IMR-90 (cell line): ENCODE measurements around the gene FAM124B. TPM values are rescaled to one million over a fixed set of nuclear protein-coding genes. Genes with fewer than 3 reads are reported as not detected.
A peak's percentile ranks its signal among the peaks of the same experiment; 100 is the strongest.

ENCODE experiments used
- ATAC-seq: fragments of 200-7000 bp; cut with Tn5 transposase; 2 replicates; pipeline ENCODE4 v1.9.1; 2020; ENCODE audit warnings: low read depth, mild to moderate bottlenecking, moderate library complexity
- BruUV-seq: library from RNA; stranded (reverse); fragments of 400-500 nt; replicated peaks from 2 replicates; lab custom pipeline; 2021; lab: Mats Ljungman, UMichigan
- CTCF ChIA-PET: fragments of 300-600 bp; formaldehyde crosslinking; extraction: SDS; loops from one replicate; lab custom pipeline; 2021; ENCODE audit warnings: antibody characterized with exemption; lab: Yijun Ruan, JAX
- POLR2A ChIA-PET: fragments of 300-600 bp; sonication (Branson Sonifier 250); formaldehyde crosslinking; loops from one replicate; lab custom pipeline; 2022; ENCODE audit warnings: antibody characterized with exemption; ENCODE audit not compliant: unreplicated experiment; lab: Charles Lee
- DNase-seq: peaks from one replicate; pipeline ENCODE4 v3.0.0; 2013
- H2AFZ ChIP-seq: replicated peaks from 2 replicates; pipeline ENCODE3; 2013; ENCODE audit warnings: low read length, mild to moderate bottlenecking; ENCODE audit not compliant: poor library complexity
- H2AK5ac ChIP-seq: 2 replicates; pipeline ENCODE4 v1.6.1; 2013; ENCODE audit warnings: low read depth, low read length, inconsistent platforms
- H2AK9ac ChIP-seq: replicated peaks from 2 replicates; pipeline ENCODE3; 2013; ENCODE audit warnings: mild to moderate bottlenecking, low read depth, low read length, moderate library complexity; ENCODE audit not compliant: poor library complexity
- H2BK120ac ChIP-seq: 2 replicates; pipeline ENCODE4 v1.6.1; 2013; ENCODE audit warnings: low read depth, low read length, inconsistent platforms
- H2BK15ac ChIP-seq: 3 replicates; pipeline ENCODE4 v1.6.1; 2013; ENCODE audit warnings: low read depth, low read length, inconsistent platforms
- H2BK20ac ChIP-seq: 2 replicates; pipeline ENCODE4 v1.6.1; 2013; ENCODE audit warnings: low read depth, mild to moderate bottlenecking, inconsistent platforms, low read length, moderate library complexity
- H2BK5ac ChIP-seq: 2 replicates; pipeline ENCODE4 v1.6.1; 2013; ENCODE audit warnings: mild to moderate bottlenecking, low read depth, low read length, inconsistent platforms; ENCODE audit not compliant: poor library complexity, severe bottlenecking
- H3K14ac ChIP-seq: replicated peaks from 2 replicates; pipeline ENCODE4 v1.6.1; 2013; ENCODE audit warnings: low read depth, low read length, inconsistent platforms
- H3K18ac ChIP-seq: 2 replicates; pipeline ENCODE4 v1.6.1; 2013; ENCODE audit warnings: low read depth, low read length, control low read depth
- H3K23ac ChIP-seq: 2 replicates; pipeline ENCODE4 v1.6.1; 2013; ENCODE audit warnings: low read depth, low read length, inconsistent platforms
- H3K27ac ChIP-seq: 2 replicates; pipeline ENCODE4 v1.5.1; 2013; ENCODE audit warnings: mild to moderate bottlenecking, control low read depth, low read length; ENCODE audit not compliant: insufficient read depth
- H3K27me3 ChIP-seq: 2 replicates; pipeline ENCODE4 v1.6.1; 2013; ENCODE audit warnings: low read length; ENCODE audit not compliant: control insufficient read depth, insufficient read depth
- H3K36me3 ChIP-seq: 2 replicates; pipeline ENCODE4 v1.6.1; 2013; ENCODE audit warnings: low read length, mixed read lengths; ENCODE audit not compliant: control insufficient read depth, insufficient read depth
- H3K4ac ChIP-seq: 2 replicates; pipeline ENCODE4 v1.6.1; 2013; ENCODE audit warnings: low read depth, low read length, inconsistent platforms
- H3K4me1 ChIP-seq: 2 replicates; pipeline ENCODE4 v1.6.1; 2013; ENCODE audit warnings: low read length, mixed read lengths; ENCODE audit not compliant: control insufficient read depth, insufficient read depth
- H3K4me2 ChIP-seq: 2 replicates; pipeline ENCODE4 v1.6.1; 2013; ENCODE audit warnings: low read depth, mild to moderate bottlenecking, control low read depth, low read length, moderate library complexity
- H3K4me3 ChIP-seq: 2 replicates; pipeline ENCODE4 v1.5.1; 2013; ENCODE audit warnings: low read depth, mild to moderate bottlenecking, control low read depth, low read length, moderate library complexity; ENCODE audit not compliant: insufficient read depth
- H3K56ac ChIP-seq: 2 replicates; pipeline ENCODE4 v1.6.1; 2013; ENCODE audit warnings: low read length, inconsistent platforms; ENCODE audit not compliant: insufficient read depth; ENCODE audit errors: extremely low read depth
- H3K79me1 ChIP-seq, 2 experiments: 2 replicates each; pipeline ENCODE4 v1.6.1; 2013; ENCODE audit warnings: low read length in 2 of 2, inconsistent platforms in 1 of 2, low read depth in 1 of 2
- H3K9ac ChIP-seq: 2 replicates; pipeline ENCODE4 v1.6.1; 2013; ENCODE audit warnings: low read depth, low read length, control low read depth
- H3K9me1 ChIP-seq: 2 replicates; pipeline ENCODE4 v1.6.1; 2013; ENCODE audit warnings: low read length, inconsistent platforms; ENCODE audit not compliant: insufficient read depth
- H3K9me3 ChIP-seq: 2 replicates; pipeline ENCODE4 v1.6.1; 2013; ENCODE audit warnings: low read length; ENCODE audit not compliant: control insufficient read depth, insufficient read depth
- H4K20me1 ChIP-seq: 2 replicates; pipeline ENCODE4 v1.6.1; 2013; ENCODE audit warnings: low read length, inconsistent platforms; ENCODE audit not compliant: insufficient read depth
- H4K5ac ChIP-seq: 2 replicates; pipeline ENCODE4 v1.6.1; 2013; ENCODE audit warnings: mild to moderate bottlenecking, low read depth, low read length, control low read depth
- H4K8ac ChIP-seq, 2 experiments: 2 replicates each; pipeline ENCODE4 v1.6.1; 2013; ENCODE audit warnings: low read depth in 2 of 2, low read length in 2 of 2, control low read depth in 1 of 2, inconsistent platforms in 1 of 2
- H4K91ac ChIP-seq: 2 replicates; pipeline ENCODE4 v1.6.1; 2013; ENCODE audit warnings: low read depth, low read length, inconsistent platforms; ENCODE audit not compliant: insufficient read depth
- CEBPB ChIP-seq: IDR thresholded peaks from 2 replicates; pipeline ENCODE4 v1.6.1; 2012; ENCODE audit warnings: low read depth, low read length, improper control_type of control experiment
- MAZ ChIP-seq: IDR thresholded peaks from 2 replicates; pipeline ENCODE4 v1.6.1; 2012; ENCODE audit warnings: low read depth, mild to moderate bottlenecking, low read length, improper control_type of control experiment, moderate library complexity, borderline replicate concordance
- WGBS, 2 experiments: methylation state at CpG; one replicate each; pipeline versions ENCODE4 v1.1.5 to v1.1.7; 2013; ENCODE audit warnings: missing lambda C conversion rate in 2 of 2; ENCODE audit not compliant: insufficient read length in 1 of 2; ENCODE audit errors: extremely low coverage in 2 of 2; 5-methylcytosine and 5-hydroxymethylcytosine counted together
- dilution Hi-C: fragments of 300-500 bp; cut with HindIII; formaldehyde crosslinking; loops from one replicate; pipeline ENCODE4 v1.14.3; 2018; ENCODE audit warnings: low sequenced_read_pairs; ENCODE audit not compliant: unreplicated experiment
- in situ Hi-C: fragments of 300-500 bp; cut with MboI; formaldehyde crosslinking; loops from 3 replicates; pipeline ENCODE4 v1.14.3; 2019; ENCODE audit warnings: low sequenced_read_pairs, inconsistent platforms, mixed read lengths
- intact Hi-C: fragments of 100-400 bp; cut with micrococcal nuclease; formaldehyde crosslinking; loops from 2 replicates; pipeline ENCODE4 v1.10.0; 2022
- polyA plus RNA-seq, 3 experiments: library from polyadenylated mRNA; depleted of rRNA; stranded (reverse); fragments of >200 nt; gene quantifications; 2 replicates each; pipeline ENCODE4 v1.2.3, GENCODE V29; 2012; ENCODE audit warnings: low replicate concordance in 1 of 3
- total RNA-seq: library from RNA; depleted of rRNA; stranded (reverse); fragments of >200 nt; gene quantifications from 2 replicates; pipeline ENCODE4 v1.2.3, GENCODE V29; 2012
- TF ChIP-seq, protein P1 (sequence below): conservative IDR thresholded peaks from 2 replicates; pipeline ENCODE4 v1.5.1; 2012; ENCODE audit warnings: mild to moderate bottlenecking, low read depth, low read length, improper control_type of control experiment

Gene FAM124B
- total and polyA plus RNA-seq, 2 of the 4 experiments (the other 2 are of a cell fraction) = not detected

DNA sequence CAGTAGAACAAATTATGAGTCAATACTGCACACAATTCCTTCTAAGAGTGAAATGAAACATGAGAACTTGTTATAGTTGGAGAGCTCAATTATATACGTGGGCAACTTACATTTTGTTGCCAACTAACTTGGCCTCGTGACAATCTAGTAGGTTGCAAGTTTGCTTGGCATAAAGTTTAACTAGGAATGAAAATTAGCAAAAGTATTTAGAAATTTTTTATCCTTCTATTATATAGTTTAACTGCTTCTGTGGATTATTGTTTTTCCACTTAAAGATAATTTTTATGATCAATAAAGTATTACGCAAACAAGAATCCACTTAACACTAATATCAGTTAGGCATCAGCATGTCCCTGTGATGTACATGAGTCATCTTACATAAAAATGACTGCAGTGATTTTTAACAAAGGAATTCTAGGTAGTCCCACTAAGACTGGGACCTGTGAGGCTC, 41.1 kb downstream of the FAM124B start:
- no peak overlapping the region for H3K18ac ChIP-seq
- H3K79me1 ChIP-seq = no peaks in the 10 kb centered on the region
- no peak overlapping the region for H3K27ac ChIP-seq
- H3K9me3 ChIP-seq = no peaks in the 10 kb centered on the region
- no peak overlapping the region for H3K4me2 ChIP-seq
- no peak overlapping the region for H4K8ac ChIP-seq
- H2BK20ac ChIP-seq = no peak overlapping the region
- H3K27me3 ChIP-seq = peaks cover 7% of the 10 kb centered on the region; the same call in 1 of the 2 replicates
- no peak overlapping the region for H3K23ac ChIP-seq
- H2AFZ ChIP-seq = no peak overlapping the region
- ChIA-PET CTCF (interaction anchor here (0.9 to 1.2 kb wide), 3 partner anchors 79 to 290 kb away, joined by 3 read pairs; no protein-coding TSS in a partner anchor), POLR2A (no interaction called here)
- intact Hi-C loops = no loop called here
- H4K20me1 ChIP-seq = no peaks in the 10 kb centered on the region
- H3K14ac ChIP-seq = no peak overlapping the region
- H4K5ac ChIP-seq = no peak overlapping the region
- no TSS peak for BruUV-seq
- H3K4ac ChIP-seq = no peak overlapping the region
- H3K4me1 ChIP-seq = no peaks in the 10 kb centered on the region
- H2BK15ac ChIP-seq = no peak overlapping the region
- H2AK5ac ChIP-seq = no peak overlapping the region
- no peaks in the 10 kb centered on the region for H3K36me3 ChIP-seq
- H3K9ac ChIP-seq = no peak overlapping the region
- H4K91ac ChIP-seq = no peak overlapping the region
- DNase-seq = no peak
- no peak overlapping the region for H3K56ac ChIP-seq
- TF ChIP-seq, protein P1, sequence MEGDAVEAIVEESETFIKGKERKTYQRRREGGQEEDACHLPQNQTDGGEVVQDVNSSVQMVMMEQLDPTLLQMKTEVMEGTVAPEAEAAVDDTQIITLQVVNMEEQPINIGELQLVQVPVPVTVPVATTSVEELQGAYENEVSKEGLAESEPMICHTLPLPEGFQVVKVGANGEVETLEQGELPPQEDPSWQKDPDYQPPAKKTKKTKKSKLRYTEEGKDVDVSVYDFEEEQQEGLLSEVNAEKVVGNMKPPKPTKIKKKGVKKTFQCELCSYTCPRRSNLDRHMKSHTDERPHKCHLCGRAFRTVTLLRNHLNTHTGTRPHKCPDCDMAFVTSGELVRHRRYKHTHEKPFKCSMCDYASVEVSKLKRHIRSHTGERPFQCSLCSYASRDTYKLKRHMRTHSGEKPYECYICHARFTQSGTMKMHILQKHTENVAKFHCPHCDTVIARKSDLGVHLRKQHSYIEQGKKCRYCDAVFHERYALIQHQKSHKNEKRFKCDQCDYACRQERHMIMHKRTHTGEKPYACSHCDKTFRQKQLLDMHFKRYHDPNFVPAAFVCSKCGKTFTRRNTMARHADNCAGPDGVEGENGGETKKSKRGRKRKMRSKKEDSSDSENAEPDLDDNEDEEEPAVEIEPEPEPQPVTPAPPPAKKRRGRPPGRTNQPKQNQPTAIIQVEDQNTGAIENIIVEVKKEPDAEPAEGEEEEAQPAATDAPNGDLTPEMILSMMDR = no peak
- 0 out of 2 replicates have a peak, but pooled peaks have one; percentile 16 for TF ChIP-seq CEBPB
- TF ChIP-seq MAZ = no peak
- H2BK5ac ChIP-seq = no peak overlapping the region
- no peak overlapping the region for H2AK9ac ChIP-seq
- in situ Hi-C loops = loop anchor here (25.0 kb wide), 2 partner anchors 651 to 1276 kb away; no protein-coding TSS in a partner anchor
- no peaks in the 10 kb centered on the region for H3K9me1 ChIP-seq
- no peak overlapping the region for H2BK120ac ChIP-seq
- ATAC-seq = no peak
- dilution Hi-C loops = no loop called here
- no CpG with 5 or more reads among the region's 3 CpGs for WGBS, 2 experiments
- no peak overlapping the region for H3K4me3 ChIP-seq
